Stimulated activated naive CD8-positive, alpha-beta T cell treated with anti-CD3 and anti-CD28 coated beads, Interleukin-15, amount 100 ng/mL, for 72 hours (primary cell): ENCODE measurements around the gene CDK5RAP1.
"Not testable (repeated sequence)": the region's sequence is repeated elsewhere in the genome, so short reads cannot be mapped to it uniquely, and the experiment has no call there.

ENCODE experiments used
- ATAC-seq: fragments of 150-1000 bp; cut with Tn5 transposase; 2 replicates; pipeline ENCODE4 v1.10.0; 2021; ENCODE audit warnings: mild to moderate bottlenecking, moderate library complexity
- DNase-seq, 2 donors: peaks; one replicate each; pipeline ENCODE4 v3.0.0; 2021 to 2022
- H3K27ac Mint-ChIP-seq, 2 donors: one replicate each; pipeline ENCODE4 v1.8.0; 2022; ENCODE audit warnings: mild to moderate bottlenecking in 2 of 2, mixed read lengths in 2 of 2, moderate library complexity in 2 of 2
- H3K27me3 Mint-ChIP-seq: one replicate; pipeline ENCODE4 v1.8.0; 2022; ENCODE audit warnings: mixed read lengths
- H3K4me1 Mint-ChIP-seq: one replicate; pipeline ENCODE4 v1.8.0; 2022; ENCODE audit warnings: mild to moderate bottlenecking, mixed read lengths
- H3K4me3 Mint-ChIP-seq, 2 donors: one replicate each; pipeline ENCODE4 v1.8.0; 2022; ENCODE audit warnings: mild to moderate bottlenecking in 2 of 2, mixed read lengths in 2 of 2, moderate library complexity in 1 of 2
- H3K9me3 Mint-ChIP-seq, 2 donors: one replicate each; pipeline ENCODE4 v1.8.0; 2022; ENCODE audit warnings: mixed read lengths in 2 of 2

CDK5RAP1 gene, protein sequence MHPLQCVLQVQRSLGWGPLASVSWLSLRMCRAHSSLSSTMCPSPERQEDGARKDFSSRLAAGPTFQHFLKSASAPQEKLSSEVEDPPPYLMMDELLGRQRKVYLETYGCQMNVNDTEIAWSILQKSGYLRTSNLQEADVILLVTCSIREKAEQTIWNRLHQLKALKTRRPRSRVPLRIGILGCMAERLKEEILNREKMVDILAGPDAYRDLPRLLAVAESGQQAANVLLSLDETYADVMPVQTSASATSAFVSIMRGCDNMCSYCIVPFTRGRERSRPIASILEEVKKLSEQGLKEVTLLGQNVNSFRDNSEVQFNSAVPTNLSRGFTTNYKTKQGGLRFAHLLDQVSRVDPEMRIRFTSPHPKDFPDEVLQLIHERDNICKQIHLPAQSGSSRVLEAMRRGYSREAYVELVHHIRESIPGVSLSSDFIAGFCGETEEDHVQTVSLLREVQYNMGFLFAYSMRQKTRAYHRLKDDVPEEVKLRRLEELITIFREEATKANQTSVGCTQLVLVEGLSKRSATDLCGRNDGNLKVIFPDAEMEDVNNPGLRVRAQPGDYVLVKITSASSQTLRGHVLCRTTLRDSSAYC

DNA sequence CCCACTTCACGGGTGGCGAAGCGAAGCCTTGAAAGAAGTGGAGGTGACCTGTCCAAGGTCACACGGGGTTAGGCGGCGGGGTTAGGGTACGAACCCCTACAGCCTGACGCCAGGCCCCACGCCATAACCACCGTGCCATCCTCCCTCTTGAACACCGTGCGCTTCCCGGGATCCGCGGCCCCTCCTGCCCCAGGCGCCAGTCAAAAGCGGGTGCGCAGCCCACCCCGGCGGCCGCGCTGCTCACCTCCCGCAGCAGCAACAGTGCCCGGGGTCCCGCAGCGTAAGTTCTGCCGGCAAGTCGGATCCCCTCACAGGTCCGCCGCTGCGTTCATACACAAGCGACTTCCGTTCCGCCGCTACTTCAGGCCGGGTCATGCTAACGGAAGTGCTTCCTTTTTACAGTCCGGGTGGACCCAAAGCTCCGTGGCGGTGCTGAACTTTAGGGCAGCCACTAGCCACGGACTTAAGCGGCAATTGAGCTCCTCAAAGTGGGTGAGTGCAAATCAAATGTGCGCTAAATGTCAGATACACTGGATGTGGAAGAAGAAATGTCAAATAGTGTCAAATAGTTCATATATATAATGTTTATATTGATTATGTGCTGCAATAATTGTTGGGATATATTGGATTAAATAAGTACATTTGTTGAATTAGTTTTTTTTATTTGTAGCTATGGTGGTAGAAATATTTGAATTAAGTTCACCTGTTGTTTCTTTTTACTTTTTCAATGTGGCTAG, at the start of gene CDK5RAP1:
CDK5RAP1 (minus strand) TSS at position 336 of the 737 bp plus-strand sequence. CDS start 4,455 bp downstream, outside the sequence.
- Mint-ChIP-seq H3K4me3 (peak within 1 kb of the TSS; percentile 96 to 99), H3K4me1 (peaks cover 46% of the 10 kb centered on the region), H3K27ac (peak within 1 kb of the TSS; percentile 98), H3K27me3 (no peaks in the 10 kb centered on the region), H3K9me3 (no peaks in the 10 kb centered on the region)
- ATAC-seq (peak; percentile 100), DNase-seq (peak; percentile 82 to 88)

- no peak for ATAC-seq
- H3K27ac Mint-ChIP-seq, result no peak overlapping the region
- no peak overlapping the region for H3K4me3 Mint-ChIP-seq
- no peak for DNase-seq
- H3K4me1 Mint-ChIP-seq, result no peaks in the 10 kb centered on the region
- H3K27me3 Mint-ChIP-seq, result no peaks in the 10 kb centered on the region
- peaks cover 5 to 8% of the 10 kb centered on the region in 2 donors for H3K9me3 Mint-ChIP-seq
Measured at GRCh38 chr20:33450867-33451266, 49.5 kb upstream of the CDK5RAP1 start.

DNA sequence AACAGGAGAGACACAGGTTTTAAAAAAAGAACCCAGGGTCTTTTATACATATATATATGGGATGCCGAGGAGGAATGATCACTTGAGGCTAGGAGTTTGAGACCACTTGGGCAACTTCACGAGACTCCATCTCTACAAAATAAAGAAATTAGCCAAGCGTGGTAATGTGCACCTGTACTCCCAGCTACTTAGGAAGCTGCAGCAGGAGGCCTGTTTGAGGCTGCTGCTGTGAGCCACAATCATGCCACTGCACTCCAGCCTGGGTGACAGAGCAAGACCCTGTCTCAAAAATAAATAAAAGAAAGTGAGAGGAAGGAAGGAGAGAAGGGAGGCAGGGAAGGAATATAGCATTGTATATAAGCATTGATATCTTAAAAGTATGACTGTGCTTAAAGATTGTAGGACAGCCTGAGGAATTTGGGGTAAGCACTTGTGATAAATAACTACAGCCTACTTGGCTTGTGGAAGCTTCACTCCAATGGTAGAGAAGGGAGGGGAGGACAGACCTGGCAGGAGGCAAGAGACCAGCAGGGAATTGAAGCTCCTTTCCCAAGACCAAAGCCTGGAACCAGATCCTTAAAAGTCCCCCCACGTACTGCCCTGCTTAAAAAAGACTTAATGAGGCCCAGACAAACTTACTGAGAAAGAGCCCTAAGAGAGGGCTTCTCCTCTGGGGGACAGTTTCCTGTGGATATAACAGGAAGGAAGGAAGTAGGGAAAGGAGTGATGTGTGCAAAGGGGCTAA, 44.7 kb upstream of the CDK5RAP1 start:
- peaks cover 23% of the 10 kb centered on the region for H3K4me1 Mint-ChIP-seq
- peaks cover 5 to 8% of the 10 kb centered on the region in 2 donors for H3K9me3 Mint-ChIP-seq
- peaks cover 16% of the 10 kb centered on the region for H3K27me3 Mint-ChIP-seq
- DNase-seq (no peak), ATAC-seq (no peak)
- H3K4me3 Mint-ChIP-seq, result no peak overlapping the region
- H3K27ac Mint-ChIP-seq, result no peak overlapping the region

GRCh38 chr20:33444797-33445560, 43.7 kb upstream of the CDK5RAP1 start:
- H3K27me3 Mint-ChIP-seq, result peaks cover 16% of the 10 kb centered on the region
- H3K9me3 Mint-ChIP-seq, result peaks cover 5 to 8% of the 10 kb centered on the region in 2 donors
- DNase-seq, result peak; percentile 15 to 37
- ATAC-seq, result peak; percentile 46
- H3K4me3 Mint-ChIP-seq, result peak overlapping the region; percentile 92 to 95
- H3K27ac Mint-ChIP-seq, result no peak overlapping the region
- peaks cover 23% of the 10 kb centered on the region for H3K4me1 Mint-ChIP-seq

GRCh38 chr20:33443512-33444239, 42.4 kb upstream of the CDK5RAP1 start, which contains the start of gene SNTA1:
TSS of gene SNTA1 (minus strand) at chr20:33443763. CDS start at chr20:33443620, 143 bp downstream.
- H3K27me3 Mint-ChIP-seq, result peaks cover 16% of the 10 kb centered on the region
- peak; percentile 82 for DNase-seq
- H3K9me3 Mint-ChIP-seq, result peaks cover 4 to 5% of the 10 kb centered on the region in 2 donors
- peak within 1 kb of the TSS; percentile 92 to 95 for H3K4me3 Mint-ChIP-seq
- H3K4me1 Mint-ChIP-seq, result peaks cover 23% of the 10 kb centered on the region
- peak; percentile 89 for ATAC-seq
- peak within 1 kb of the TSS; percentile 66 to 89 for H3K27ac Mint-ChIP-seq

DNA sequence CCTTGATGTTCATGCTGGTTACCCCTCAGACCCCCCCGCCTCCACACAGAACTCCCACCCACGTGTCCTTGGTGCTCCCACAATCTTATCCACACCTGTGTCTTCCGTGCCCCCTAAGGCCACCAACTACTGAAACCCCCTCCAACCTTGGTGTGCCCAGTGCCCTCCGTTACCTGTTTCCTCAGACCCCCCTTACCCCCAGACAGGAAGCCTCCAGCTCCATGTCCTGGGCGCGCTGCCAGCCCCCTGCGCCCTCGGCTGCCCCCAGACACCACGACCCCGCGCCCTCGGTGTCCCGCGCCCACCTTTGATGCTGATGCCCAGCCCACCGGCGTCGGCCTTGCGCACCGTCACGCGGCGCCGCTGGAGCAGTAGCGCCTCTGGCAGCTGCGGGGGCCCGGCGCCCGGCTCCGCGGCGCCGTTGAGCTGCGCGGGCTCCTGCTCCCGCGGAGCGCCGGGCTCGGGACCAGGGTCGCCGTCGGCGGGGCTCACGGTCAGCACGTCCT, 41.7 kb upstream of the CDK5RAP1 start:
- DNase-seq (peak in 1 of 2 donors; percentile 24), ATAC-seq (peak; percentile 41)
- H3K9me3 Mint-ChIP-seq, result no peaks in the 10 kb centered on the region
- peak overlapping the region in 1 of 2 donors; percentile 66 for H3K27ac Mint-ChIP-seq
- peaks cover 23% of the 10 kb centered on the region for H3K4me1 Mint-ChIP-seq
- peak overlapping the region; percentile 65 to 79 for H3K4me3 Mint-ChIP-seq
- peaks cover 16% of the 10 kb centered on the region for H3K27me3 Mint-ChIP-seq

- DNase-seq, result peak in 1 of 2 donors; percentile 1
- H3K4me3 Mint-ChIP-seq, result peak overlapping the region; percentile 65 to 79
- no peak for ATAC-seq
- no peak overlapping the region for H3K27ac Mint-ChIP-seq
- H3K27me3 Mint-ChIP-seq, result peaks cover 16% of the 10 kb centered on the region
- peaks cover 23% of the 10 kb centered on the region for H3K4me1 Mint-ChIP-seq
- H3K9me3 Mint-ChIP-seq, result no peaks in the 10 kb centered on the region
Measured at GRCh38 chr20:33442136-33443005, 41.1 kb upstream of the CDK5RAP1 start.

DNA sequence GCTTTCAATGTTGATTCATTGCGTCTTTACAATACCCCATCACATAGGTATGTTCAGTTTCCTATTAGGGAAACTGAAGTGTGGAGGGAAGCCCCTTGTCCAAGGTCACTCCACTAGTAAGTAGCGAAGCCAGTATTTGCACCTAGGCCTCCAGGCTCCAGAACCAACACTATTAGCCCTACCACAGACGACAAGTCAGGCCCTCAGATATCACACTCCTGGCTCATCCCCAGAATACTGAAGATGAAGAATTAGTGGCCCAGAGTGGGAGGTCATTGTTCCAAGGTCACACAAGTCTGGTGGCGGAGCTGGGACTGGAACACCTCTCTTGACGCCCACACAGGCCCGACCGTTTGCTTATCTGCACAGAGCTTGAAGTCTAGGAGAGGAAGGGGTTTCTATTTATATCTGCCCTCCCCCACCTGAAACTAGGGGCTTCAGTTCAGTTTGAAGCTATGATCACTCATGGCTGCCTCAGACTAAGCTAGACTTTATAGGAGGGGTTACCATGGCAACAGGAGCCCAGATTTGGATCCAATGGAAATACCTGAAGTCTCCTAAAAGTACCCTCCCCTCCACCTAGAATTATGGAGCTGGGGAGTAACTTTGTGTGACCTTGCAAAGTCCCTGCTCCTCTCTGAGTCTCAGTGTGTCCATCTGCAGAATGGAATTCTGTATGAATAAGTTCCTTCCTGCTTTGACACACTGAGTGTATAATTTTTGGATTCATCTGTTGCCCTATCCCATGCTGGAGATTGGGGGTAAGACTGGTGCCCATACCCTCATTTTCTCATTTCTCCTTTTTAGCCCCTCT, 40.0 kb upstream of the CDK5RAP1 start:
- H3K27ac Mint-ChIP-seq, result no peak overlapping the region
- ATAC-seq (no peak), DNase-seq (no peak)
- peaks cover 16% of the 10 kb centered on the region for H3K27me3 Mint-ChIP-seq
- H3K4me1 Mint-ChIP-seq, result peaks cover 23% of the 10 kb centered on the region
- no peaks in the 10 kb centered on the region for H3K9me3 Mint-ChIP-seq
- H3K4me3 Mint-ChIP-seq, result no peak overlapping the region

DNA sequence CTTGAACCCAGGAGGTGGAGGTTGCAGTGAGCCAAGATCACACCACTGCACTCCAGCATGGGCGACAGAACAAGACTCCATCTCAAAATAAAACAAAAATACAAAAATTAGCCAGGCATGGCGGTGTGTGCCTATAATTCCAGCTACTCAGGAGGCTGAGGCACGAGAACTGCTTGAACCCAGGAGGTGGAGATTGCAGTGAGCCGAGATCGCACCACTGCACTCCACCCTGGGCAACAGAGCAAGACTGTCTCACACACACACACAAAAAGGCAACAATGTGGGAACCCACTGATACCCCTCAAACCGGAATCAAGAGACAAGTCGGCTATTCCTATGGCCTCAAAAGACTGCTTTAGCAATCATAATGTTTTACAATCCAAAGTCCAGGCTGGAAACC, 39.2 kb upstream of the CDK5RAP1 start:
- not testable (repeated sequence) for H3K27ac Mint-ChIP-seq, H3K9me3 Mint-ChIP-seq, DNase-seq, ATAC-seq, H3K4me3 Mint-ChIP-seq
- Mint-ChIP-seq H3K4me1 (peaks cover 23% of the 10 kb centered on the region), H3K27me3 (peaks cover 16% of the 10 kb centered on the region)

DNA sequence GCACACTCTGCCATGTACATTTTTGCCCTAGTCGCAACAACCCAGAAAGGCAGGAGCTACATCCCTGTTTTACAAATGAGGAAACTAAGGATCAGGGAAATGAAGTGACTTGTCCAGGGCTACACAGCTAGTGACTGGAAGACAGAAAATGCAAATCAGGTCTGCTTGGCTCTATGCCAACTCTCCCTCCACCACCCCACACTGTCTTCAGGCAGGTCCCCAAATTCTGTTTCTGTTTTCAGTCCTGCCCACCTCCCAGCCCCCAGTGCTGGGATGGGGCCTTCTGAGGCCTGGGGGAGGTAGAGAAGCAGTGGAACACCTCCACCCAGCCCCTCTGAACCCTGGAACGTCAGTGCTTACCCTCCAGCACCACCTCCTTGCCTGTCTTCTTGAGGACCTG, 37.2 kb upstream of the CDK5RAP1 start:
- Mint-ChIP-seq H3K4me3 (no peak overlapping the region), H3K27me3 (peaks cover 16% of the 10 kb centered on the region), H3K27ac (no peak overlapping the region), H3K4me1 (peaks cover 6% of the 10 kb centered on the region), H3K9me3 (no peaks in the 10 kb centered on the region)
- ATAC-seq (no peak), DNase-seq (no peak)

DNA sequence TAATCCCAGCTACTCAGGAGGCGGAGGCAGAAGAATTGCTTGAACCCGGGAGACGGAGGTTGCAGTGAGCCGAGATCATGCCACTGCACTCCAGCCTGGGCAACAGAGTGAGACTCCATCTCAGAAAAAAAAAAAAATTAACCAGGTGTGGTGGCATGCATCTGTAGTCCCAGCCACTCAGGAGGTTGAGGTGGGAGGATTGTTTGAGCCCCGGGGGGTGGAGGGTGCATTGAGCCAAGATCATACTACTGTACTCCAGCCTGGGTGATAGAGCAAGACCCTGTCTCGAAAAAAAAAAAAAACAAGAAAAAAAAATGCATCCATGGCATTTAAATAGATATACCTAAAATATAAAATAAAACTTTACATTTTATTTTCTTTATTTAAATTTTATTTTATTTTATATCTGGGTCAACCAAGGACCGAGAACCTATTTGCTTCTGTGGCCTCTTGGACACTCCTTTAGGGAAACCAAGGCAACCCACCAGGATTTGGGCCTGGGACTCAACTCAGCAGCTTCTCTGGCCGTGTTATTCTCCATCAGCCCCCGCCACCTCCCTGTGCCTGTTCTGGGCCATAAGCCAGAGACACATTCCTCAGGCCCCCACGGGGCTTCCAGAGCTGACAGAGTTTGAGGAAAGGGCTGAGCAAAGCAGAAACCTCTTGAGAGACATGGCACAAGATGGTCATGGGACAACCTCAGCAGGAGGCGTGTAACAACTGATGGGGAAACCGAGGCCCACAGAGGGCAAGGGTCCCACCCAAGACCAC, 36.0 kb upstream of the CDK5RAP1 start:
- Mint-ChIP-seq H3K9me3 (no peaks in the 10 kb centered on the region), H3K27ac (no peak overlapping the region), H3K27me3 (peaks cover 7% of the 10 kb centered on the region), H3K4me3 (no peak overlapping the region), H3K4me1 (no peaks in the 10 kb centered on the region)
- ATAC-seq, result no peak
- DNase-seq, result no peak

DNA sequence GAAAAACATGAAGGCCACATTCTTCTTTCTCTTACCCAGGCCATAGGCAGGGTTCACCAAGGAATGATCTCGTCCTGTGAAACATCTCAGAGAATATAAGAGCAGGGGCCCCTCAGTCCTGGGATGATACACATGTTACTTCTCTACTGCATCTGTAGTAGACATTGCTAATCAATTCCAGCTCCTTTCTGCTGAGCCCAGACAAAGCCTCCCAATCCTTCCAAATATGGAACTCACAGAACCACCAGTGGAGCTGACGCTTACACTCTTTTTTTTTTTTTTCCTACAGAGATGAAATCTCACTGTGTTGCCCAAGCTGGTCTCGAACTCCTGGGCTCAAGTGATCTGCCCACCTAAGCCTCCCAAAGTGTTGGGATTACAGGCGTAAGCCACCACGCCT, 33.1 kb upstream of the CDK5RAP1 start:
- Mint-ChIP-seq H3K27me3 (no peaks in the 10 kb centered on the region), H3K9me3 (no peaks in the 10 kb centered on the region), H3K4me1 (no peaks in the 10 kb centered on the region), H3K27ac (no peak overlapping the region), H3K4me3 (no peak overlapping the region)
- ATAC-seq (no peak), DNase-seq (no peak)
